ENCODE results near the gene ANAPC10.

Gene ANAPC10

DNA sequence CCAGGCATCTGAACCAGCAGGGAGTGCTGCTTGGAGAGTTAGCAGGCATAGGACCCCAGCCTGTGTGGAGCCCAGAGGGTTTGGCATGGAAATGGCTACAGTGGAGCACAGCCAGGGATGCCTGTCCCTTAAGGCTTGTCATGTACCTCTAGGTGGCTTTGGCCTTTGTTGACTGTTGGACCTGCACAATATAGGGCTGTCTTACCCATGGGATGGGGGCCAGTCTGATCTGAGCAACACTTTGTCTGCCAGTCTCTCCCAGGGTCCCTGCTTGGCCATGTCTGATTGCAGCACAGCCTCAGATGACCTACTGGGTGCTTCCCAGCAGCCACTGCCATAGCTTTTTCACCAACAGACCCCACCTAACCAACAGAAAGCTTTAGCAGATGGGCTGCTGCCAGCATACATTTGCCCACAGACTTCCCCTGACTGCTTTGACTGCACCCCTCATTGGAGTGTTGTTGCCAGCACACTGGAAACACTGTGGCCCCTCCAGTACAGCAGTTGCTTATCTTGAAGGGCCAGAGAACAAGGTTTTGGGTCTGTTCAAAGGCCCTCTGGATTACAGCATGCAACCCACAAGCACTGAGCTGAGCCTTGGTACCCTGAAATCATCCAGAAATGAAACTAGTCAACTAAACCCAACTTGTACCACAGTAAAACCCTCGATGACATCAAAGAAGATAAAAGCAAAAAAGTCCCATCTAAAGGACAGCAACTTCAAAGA is 22.1 kb downstream of the ANAPC10 start:
- no peak for DNase-seq (ENCODE audit: low read depth in 2 of 3, low spot score in 2 of 3)

DNA sequence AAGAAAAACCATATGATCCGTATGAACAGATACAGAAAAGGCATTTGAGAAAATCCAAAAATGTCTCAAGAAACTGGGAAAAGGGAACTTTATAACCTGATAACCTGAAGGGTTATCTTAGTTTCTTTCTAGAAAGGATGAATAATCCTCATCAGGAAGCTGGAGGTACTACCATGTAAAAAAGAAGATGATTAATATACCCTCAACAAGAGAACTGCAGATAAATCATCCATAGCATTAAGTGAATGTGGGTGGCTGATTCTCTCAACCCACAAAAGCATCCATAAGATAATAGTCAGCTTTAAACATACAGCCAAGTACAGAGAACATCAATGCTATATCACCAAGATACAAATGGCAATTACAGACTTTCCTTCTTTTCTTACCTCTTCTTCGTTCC is 26.4 kb downstream of the ANAPC10 start:
- DNase-seq (ENCODE audit: low read depth in 2 of 3, low spot score in 2 of 3), result no peak

DNA sequence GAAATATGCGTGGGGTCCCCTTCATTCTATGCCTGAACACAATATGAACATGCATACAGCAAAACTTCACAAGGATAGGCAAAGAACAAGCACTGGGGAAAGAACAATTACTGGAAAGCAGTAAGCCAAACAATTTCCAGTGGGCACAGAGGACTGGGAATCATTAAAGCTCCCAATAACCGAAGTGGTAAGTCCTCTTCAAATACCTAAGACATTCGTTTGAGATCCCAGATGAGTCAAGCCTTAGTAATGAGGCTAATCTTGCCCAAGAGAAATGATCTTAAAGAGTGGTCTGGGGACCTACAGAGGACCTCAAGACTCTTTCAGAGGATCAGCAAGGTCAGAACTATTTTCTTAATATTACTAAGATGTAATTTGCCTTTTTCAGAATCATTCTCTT is 28.6 kb downstream of the ANAPC10 start:
- no peak for DNase-seq (ENCODE audit: low read depth in 2 of 3, low spot score in 2 of 3)

DNA sequence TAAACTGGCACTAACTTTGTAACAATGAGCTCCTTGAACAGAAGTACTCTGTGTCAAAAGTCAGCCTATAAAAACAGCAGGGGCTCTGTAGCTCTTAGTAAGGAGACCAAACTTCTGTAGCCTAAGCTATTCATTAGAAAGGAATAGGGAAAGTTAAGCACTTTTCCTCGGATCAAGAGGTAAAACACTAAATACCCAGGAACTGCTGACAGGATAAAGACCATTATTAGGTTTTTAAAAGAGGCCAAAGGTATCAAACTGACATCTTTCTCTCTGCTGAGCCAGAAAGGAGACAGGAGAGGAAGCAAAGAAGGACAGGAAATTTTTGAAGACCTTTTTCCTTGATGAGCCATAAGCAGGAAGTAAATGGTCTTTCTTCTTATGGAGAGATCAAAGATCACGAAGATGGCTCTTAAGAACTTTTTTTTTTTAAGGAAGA is 31.9 kb downstream of the ANAPC10 start:
- DNase-seq (ENCODE audit: low read depth in 2 of 3, low spot score in 2 of 3), result no peak

DNA sequence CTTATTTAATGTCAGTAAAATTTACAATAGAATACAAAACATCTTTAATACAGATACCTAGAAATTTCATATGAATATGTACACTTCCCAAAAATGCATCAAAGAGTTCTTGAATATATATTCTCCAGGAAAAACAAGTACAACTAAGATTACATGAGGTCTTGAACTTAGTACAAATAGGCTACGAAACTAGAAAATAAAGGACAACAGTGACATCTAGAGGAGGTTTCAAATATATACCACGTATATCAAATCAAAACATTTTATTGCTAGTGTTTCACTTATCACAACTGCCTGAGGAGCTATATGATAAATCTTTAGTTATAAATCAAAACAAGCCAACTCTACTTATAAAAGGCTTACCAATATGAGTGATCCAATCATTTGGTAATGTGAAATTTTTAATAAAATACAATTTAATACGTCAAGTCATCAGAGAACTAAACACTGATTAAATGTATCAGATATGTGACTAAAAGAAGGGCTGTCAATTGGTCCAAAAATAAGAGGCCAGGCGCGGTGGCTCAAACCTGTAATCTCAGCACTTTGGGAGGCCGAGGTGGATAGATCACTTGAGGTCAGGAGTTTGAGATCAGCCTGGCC is 36.6 kb downstream of the ANAPC10 start:
- DNase-seq (ENCODE audit: low read depth in 2 of 3, low spot score in 2 of 3), result no peak

DNA sequence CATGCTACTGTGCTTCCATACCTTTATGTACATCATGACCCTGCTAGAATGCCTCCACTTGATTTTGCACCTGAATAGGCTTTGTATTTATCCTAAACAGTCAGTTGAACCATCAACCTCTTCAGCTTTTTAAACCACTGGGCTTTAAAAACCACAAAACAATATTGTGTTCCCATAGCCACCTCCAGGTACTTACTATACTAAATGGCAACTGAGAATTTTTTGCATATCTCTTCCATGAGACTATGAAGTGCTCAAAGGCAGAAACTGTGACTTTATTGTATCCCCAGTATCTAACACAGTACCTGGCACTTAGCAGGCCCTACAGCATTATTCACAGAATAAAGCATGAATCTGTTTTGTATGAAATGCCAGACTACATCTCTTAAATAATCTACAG is 39.7 kb downstream of the ANAPC10 start:
- DNase-seq (ENCODE audit: low read depth in 2 of 3, low spot score in 2 of 3), result no peak

DNA sequence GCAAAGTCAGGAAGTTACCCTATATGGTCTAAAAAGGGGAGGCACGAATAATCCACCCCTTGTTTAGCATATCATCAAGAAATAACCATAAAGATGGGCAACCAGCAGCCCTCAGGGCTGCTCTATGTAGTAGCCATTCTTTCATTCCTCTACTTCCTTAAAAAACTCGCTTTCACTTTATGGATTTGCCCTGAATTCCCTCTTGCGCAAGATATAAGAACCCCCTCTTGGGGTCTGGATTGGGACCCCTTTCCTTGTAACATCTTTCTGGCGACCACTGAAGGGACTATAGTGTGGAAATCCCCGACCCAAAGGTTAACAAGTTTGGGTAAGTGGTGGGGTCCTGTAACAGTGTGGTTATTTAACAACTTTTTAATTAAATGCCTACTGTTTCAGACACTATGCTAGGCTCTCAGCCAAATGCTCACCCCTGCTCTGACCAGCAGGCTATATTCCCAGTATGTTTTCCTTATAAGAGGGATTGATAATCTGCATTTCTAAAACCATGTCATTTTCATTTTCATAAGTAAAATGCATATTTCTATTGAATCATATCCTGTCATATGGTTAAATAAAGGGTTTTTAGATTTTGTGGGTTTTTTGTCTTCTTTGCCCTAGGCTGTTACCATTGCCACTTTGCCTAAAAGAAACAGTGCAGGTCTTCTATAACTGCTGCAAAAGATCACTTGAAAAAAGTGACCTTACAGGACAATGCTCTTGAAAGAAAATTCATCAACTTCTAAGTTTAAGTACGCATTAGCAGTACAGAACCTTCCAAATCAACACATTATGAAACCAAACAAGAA is 41.5 kb downstream of the ANAPC10 start:
- no peak for DNase-seq (ENCODE audit: low read depth in 2 of 3, low spot score in 2 of 3)

DNA sequence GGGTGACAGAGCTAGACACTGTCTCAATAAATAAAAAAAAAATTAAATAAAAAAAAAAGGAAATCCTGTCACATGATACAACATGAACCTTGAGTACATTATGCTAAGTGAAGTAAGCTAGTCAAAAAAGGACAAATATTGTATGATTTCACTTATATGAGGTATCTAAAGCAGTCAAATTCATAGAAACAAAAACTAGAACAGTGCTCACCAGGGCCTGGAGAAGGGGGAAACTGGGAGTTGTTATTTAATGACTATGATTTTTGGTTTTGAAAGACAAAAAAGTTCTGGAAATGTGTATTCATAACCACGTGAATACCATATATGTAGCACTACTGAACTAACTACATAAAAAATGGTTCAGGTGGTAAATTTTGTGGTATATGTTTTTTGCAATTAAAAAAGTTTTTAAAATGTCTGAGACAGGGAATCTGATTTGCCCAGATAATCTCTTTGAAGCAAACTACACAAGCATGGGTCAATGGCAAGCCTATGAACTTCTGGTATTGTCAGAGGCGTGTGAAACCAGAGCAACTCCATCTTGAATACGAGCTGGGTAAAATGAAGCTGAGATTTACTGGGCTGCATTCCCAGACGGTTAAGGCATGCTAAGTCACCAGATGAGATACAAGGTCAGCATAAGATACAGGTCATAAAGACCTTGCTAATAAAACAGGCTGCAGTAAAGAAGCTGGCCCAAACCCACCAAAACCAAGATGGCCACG is 42.3 kb downstream of the ANAPC10 start:
- no peak for DNase-seq (ENCODE audit: low read depth in 2 of 3, low spot score in 2 of 3)

DNA sequence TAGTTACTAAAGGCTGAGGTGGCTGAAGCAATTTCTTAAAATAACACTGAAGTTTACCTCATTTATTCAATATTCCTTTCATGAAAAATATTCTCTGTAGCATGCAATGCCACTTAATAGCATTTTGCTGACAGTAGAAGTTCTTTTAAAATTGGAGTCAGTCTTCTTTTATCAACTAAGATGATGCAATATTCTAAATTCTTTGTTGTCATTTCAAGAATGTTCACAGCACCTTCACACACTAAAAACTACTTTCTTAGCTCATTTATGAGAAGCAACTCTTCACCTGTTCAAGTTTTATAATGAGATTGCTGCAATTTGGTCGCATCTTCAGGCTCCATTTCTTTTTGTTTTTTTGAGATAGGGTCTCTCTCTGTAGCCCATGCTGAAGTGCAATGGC is 48.8 kb downstream of the ANAPC10 start:
- no peak for DNase-seq (ENCODE audit: low read depth in 2 of 3, low spot score in 2 of 3)

DNA sequence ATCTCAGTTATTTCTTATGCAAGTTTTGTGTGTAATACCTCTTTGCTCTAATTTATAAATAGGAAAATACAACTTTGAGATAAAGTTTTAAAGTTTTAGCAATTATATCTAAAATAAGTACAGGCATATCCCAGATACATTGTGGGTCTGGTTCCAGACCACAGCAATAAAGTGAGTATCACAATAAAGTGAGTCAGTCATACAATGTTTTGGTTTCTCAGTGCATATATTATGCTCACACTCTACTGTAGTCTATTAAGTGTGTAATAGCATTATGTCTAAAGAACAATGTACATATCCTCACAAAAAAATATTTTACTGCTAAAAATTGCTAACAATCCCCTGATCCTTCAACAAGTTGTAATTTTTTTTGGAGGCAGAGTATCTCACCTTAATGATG is 49.2 kb downstream of the ANAPC10 start:
- no peak for DNase-seq (ENCODE audit: low read depth in 2 of 3, low spot score in 2 of 3)

DNA sequence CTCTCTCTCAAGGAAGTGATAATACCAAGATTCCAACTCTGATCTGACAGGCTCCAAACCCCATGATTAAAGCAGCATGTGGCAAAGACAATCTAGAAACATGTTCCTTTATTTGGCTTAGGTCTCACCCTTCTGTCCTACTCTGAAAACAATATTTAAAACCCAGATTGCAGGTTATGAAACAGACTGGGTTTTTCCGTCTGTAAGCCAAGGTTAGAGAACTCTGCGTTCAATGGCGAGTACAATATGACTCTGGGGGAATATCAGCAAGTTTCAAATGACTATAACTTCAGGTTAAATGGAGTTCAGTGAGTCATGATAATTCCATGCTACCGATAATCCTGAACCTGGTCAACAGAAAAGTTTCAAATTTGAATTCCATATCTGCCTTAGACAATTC is 50.8 kb downstream of the ANAPC10 start:
- no peak for DNase-seq (ENCODE audit: low read depth in 2 of 3, low spot score in 2 of 3)

DNA sequence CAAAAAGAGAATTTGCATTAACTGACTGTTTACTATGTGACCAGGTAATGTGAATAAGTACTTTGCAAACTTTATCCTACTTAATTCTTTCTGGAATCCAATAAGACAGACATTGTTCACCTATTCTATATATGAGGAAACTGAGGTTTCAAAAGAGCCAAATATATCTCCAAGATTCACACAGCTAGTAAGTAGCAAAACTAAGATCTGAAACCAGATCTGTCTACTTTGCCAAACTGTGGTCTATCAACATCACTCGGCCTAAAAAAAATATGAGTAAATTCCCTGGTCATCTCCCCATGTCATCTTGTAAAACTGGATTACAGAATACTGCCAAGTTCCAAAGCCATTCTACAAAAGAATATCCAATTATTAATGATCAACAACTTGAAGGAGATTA is 52.8 kb downstream of the ANAPC10 start:
- DNase-seq (ENCODE audit: low read depth in 2 of 3, low spot score in 2 of 3), result no peak

DNA sequence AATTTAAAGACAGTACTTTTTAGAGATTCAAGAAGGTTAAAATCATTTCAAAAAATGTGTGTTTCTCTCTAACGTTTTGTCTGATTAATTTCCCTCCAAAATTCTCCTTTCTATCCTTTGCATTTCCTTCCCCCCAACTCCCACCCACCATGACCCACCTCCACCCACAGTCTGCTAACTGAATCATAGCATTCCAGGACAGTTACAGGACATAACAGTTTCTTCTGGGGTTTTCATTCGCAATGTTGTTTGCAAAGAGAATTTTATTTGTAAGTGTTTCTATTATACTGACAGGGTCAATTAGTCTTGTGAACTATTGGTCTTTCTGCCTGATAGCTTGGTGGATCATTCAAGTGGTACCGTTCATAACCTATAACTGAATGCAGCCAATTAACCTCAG is 53.7 kb downstream of the ANAPC10 start:
- no peak for DNase-seq (ENCODE audit: low read depth in 2 of 3, low spot score in 2 of 3)

DNA sequence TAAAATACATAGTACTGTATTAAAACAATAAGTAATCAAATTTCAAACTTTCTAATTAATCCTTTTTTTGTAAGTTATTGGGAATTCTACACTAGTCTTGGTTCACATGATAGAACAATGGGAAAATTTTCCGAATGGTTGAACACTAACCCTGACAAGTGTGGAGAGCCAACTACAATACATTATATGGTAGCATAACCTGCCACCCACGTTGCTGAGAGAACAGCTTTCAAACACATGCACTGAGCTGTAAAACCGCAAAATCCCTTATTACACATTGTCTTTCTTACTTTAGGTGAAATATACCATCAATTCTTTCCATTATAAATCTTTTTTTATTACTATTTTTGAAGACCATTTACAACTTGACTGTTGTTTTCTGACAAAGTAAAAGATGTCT is 54.7 kb downstream of the ANAPC10 start:
- no peak for DNase-seq (ENCODE audit: low read depth in 2 of 3, low spot score in 2 of 3)

DNA sequence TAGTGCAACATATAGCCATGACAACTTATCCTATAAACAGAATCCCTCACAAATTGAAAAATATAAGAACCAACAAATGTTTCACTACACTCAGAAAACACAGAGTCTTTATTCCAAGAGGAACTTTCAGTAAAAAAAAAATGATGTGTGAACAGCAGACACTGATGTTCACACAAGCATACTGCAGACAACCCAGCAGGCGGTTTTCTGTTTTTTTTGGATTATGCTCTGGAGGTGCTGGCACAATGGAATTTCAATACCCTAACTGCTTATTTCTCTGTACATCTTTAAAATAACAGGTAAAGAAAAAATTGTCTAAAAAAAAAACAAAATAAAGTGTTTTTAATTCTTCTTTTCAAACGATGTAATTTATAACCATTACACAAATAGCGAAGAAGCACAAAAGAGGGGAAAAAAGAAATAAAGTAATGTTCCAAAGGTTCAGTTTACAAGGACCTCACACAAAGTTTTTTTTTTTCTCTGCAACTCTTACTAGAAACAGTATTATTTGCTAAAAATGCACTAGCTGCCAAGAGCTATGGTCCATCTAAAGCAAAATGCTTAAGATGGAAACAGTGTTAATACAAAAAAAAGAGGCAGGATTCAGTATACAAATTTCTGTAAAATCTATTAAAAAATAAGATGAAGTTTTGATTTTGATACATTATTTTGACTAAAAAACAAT is 55.3 kb downstream of the ANAPC10 start:
- no peak for DNase-seq (ENCODE audit: low read depth in 2 of 3, low spot score in 2 of 3)

DNA sequence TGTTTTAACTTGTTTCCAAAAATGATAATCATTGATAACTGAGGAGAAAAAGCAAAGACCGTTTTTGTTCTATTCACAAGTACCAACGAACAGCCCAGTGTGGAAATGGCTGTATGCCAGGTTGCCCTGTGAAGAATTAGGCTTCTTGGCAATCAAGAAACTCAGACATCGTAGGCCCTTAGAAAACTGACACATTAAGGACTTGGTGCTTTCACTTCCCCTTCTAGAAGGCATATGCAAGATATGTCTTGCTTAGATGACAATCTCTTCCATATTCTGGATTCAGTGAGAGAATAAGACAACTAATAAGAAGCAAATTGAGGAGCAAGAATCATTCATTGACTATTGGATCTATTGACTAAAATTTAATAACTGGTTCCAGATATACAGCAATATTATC is 56.6 kb downstream of the ANAPC10 start:
- no peak for DNase-seq (ENCODE audit: low read depth in 2 of 3, low spot score in 2 of 3)

DNA sequence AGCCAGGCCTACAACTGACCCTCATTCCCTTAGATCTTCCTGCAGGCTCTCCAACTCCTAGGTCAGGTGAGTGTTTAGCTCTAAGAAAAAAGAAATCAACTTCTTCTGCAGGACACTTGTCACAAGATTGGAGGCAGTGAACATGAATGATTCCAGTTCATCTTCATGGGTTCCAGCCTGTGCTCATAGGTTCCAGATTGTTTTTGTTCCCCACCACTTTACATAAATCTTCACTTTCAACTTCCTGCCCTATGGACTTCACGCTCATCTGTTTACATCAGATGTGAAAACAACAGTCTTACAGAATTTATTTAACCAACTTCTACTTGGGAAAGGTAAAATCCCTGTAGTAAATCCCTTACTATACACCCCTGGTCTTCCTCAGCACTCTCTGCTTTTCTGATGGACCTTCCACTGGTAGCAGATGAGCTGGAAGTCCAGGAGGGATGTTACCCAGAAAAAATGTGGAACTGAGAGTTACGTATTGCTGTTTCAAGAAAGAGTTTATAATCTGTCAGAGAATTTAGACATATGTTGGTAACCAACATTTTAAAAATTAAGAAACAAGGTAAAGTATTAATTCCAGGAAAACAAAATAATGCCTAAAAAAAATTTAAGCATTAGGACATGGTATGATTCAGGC is 62.4 kb downstream of the ANAPC10 start:
- DNase-seq (ENCODE audit: low read depth in 2 of 3, low spot score in 2 of 3), result no peak

DNA sequence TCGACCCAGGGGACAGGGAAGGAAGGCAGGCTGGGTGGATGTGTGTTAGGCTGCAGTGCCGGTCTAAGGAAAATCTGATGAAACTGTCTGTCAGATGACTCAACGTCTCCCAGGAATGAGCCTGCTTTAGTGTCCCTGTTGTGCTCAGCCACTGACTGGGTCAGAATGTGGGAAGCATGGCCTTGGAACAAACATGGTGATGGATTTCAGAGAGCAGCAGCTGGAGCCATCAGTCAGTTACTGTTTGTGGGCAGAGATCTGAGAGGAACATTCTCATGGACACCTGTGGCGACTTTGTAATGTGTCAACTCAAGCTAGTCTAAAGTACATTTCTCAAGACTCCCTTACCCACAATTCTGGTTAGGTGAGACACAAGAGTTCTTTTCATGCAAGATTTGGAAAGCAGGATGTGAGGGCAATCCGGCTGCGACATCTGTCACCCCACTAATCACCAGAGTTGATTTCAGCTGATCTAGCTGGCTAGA is 63.2 kb downstream of the ANAPC10 start:
- no peak for DNase-seq (ENCODE audit: low read depth in 2 of 3, low spot score in 2 of 3)

DNA sequence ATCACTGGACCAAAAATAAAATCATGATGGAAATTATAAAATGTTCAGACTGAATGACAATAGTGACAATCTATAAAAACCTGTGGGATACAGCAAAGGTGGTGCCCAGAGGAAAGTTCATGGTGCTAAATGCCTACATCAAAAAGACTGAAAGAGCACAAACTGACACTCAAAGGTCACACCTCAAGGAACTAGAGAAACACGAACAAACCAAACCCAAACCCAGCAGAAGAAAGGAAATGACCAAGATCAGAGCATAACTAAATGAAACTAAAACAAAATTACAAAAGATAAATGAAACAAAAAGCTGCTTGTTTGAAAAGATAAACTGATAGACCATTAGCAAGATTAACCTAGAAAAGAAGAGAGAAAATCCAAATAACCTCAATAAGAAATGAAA is 78.7 kb downstream of the ANAPC10 start:
- DNase-seq (ENCODE audit: low read depth in 2 of 3, low spot score in 2 of 3), result no peak

DNA sequence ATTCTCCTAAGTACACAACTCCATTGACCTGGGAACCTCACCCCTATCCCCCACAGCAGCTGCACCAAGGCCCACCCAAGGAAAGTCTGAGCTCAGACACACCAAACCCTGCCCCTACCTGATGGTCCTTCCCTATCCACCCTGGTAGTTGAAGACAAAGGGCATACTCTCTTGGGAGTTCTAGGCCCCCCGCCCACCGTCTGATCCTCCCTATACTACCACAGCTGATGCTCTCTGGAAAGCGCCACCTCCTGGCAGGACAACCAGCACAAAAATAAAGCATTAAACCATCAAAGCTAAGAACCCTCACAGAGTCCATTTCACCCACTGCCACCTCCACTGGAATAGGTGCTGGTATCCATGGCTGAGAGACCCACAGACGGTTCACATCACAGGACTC is 83.6 kb downstream of the ANAPC10 start:
- no peak for DNase-seq (ENCODE audit: low read depth in 2 of 3, low spot score in 2 of 3)
